K562 (cell line): ENCODE measurements around the gene HSPA4. TPM values are rescaled to one million over a fixed set of nuclear protein-coding genes. Genes with fewer than 3 reads are reported as not detected.
A peak's percentile ranks its signal among the peaks of the same experiment; 100 is the strongest.

Experiments used
- CBFA2T3 ChIP-seq: fragments of 450-650 bp; IDR thresholded peaks from 2 replicates; pipeline ENCODE4 v1.6.1; 2017
- CXXC5 ChIP-seq: fragments of 250-450 bp; sonication (Bioruptor Pico); IDR thresholded peaks from 2 replicates; pipeline ENCODE4 v1.8.0; 2022; ENCODE audit warnings: inconsistent platforms, mild to moderate bottlenecking, moderate library complexity
- HEY1 ChIP-seq: fragments of 250-450 bp; sonication (Bioruptor Pico); IDR thresholded peaks from 2 replicates; pipeline ENCODE4 v1.5.0; 2020; ENCODE audit warnings: mild to moderate bottlenecking, moderate library complexity, borderline replicate concordance
- IRF2 ChIP-seq: sonication (generic); formaldehyde crosslinking; IDR thresholded peaks from 2 replicates; pipeline ENCODE4 v1.8.1; 2022; ENCODE audit warnings: mild to moderate bottlenecking, missing genetic modification reagents
- MTA2 ChIP-seq: fragments of 450-650 bp; IDR thresholded peaks from 2 replicates; pipeline ENCODE4 v1.6.1; 2016; ENCODE audit warnings: low read depth
- POLR2A ChIP-seq: fragments of 450-650 bp; conservative IDR thresholded peaks from 2 replicates; pipeline ENCODE4 v1.6.1; 2016
- POU5F1 ChIP-seq: fragments of 150-350 bp; IDR thresholded peaks from 2 replicates; pipeline ENCODE4 v1.6.1; 2014; ENCODE audit warnings: borderline replicate concordance, low read length, low read depth, mild to moderate bottlenecking; ENCODE audit not compliant: partially characterized antibody
- STAT5B ChIP-seq: fragments of 250-450 bp; sonication (Bioruptor Pico); IDR thresholded peaks from 2 replicates; pipeline ENCODE4 v1.8.0; 2021; ENCODE audit warnings: mild to moderate bottlenecking, inconsistent platforms
- XRCC4 ChIP-seq: IDR thresholded peaks from one replicate; pipeline ENCODE4 v1.6.1; 2011; ENCODE audit not compliant: insufficient read depth, insufficient read length; ENCODE audit errors: extremely low read depth
- ZNF184 ChIP-seq: sonication (generic); formaldehyde crosslinking; IDR thresholded peaks from 2 replicates; pipeline ENCODE4 v1.5.0; 2020; ENCODE audit warnings: missing genetic modification reagents
- ZNF217 ChIP-seq: sonication (generic); formaldehyde crosslinking; IDR thresholded peaks from 2 replicates; pipeline ENCODE4 v1.8.0; 2022; ENCODE audit warnings: mild to moderate bottlenecking, missing genetic modification reagents
- ZNF282 ChIP-seq: sonication (generic); formaldehyde crosslinking; IDR thresholded peaks from 2 replicates; pipeline ENCODE4 v1.8.1; 2023; ENCODE audit warnings: missing genetic modification reagents
- ZNF316 ChIP-seq: fragments of 450-650 bp; IDR thresholded peaks from 2 replicates; pipeline ENCODE4 v1.6.1; 2016
- ZNF780A ChIP-seq: fragments of 250-450 bp; sonication (Bioruptor Pico); IDR thresholded peaks from 2 replicates; pipeline ENCODE4 v1.5.0; 2021; ENCODE audit warnings: mild to moderate bottlenecking
- polyA plus RNA-seq, 8 experiments: library from polyadenylated mRNA; depleted of rRNA in 4 of 8; stranded (reverse) in 5 of 8; unstranded in 3 of 8; fragments of >200 nt; fragmentation: Nextera tagmentation in 2 of 8; fragmentation: Illumina TruSeq in 1 of 8; extraction: Ambion mirVana in 2 of 8; extraction: Trizol in 1 of 8; gene quantifications; 2 replicates each; pipeline versions ENCODE4 v1.2.1 to v1.2.3, GENCODE V29; 2011 to 2014; ENCODE audit warnings: inconsistent platforms in 1 of 8, missing spikeins in 1 of 8
- total RNA-seq, 7 experiments: library from RNA; depleted of rRNA in 6 of 7; stranded (reverse); fragments of >200 nt in 6 of 7; fragmentation: Illumina TruSeq in 2 of 7; extraction: Trizol in 2 of 7; gene quantifications; 2 replicates each; pipeline versions ENCODE4 v1.2.1 to v1.2.3, GENCODE V29; 2011 to 2021; ENCODE audit warnings: low replicate concordance in 1 of 7
- TF ChIP-seq, protein P1 (sequence below), 3 experiments: IDR thresholded peaks in 2 of 3; conservative IDR thresholded peaks in 1 of 3; 2 replicates each; pipeline ENCODE4 v1.5.1; 2011 to 2012; ENCODE audit warnings: low read length in 3 of 3, mild to moderate bottlenecking in 3 of 3, control low read depth in 2 of 3, improper control_type of control experiment in 1 of 3, inconsistent platforms in 1 of 3, low read depth in 1 of 3, mixed read lengths in 1 of 3, moderate library complexity in 1 of 3; ENCODE audit not compliant: insufficient read depth in 2 of 3
- TF ChIP-seq, protein P2 (sequence below), 2 experiments: IDR thresholded peaks; 2 replicates each; pipeline ENCODE4 v1.6.1; 2011; ENCODE audit warnings: borderline replicate concordance in 1 of 2, control low read depth in 1 of 2, low read depth in 1 of 2, low read length in 1 of 2, mild to moderate bottlenecking in 1 of 2, mixed read lengths in 1 of 2, moderate library complexity in 1 of 2; ENCODE audit not compliant: insufficient read depth in 1 of 2, insufficient read length in 1 of 2, poor library complexity in 1 of 2, severe bottlenecking in 1 of 2; ENCODE audit errors: extremely low read depth in 1 of 2

The HSPA4 gene
- total and polyA plus RNA-seq, 9 of the 15 experiments (the other 6 are each of a cell fraction or from before 2014, with no cell fraction given) = 90.3 to 286 (median 148) TPM

DNA sequence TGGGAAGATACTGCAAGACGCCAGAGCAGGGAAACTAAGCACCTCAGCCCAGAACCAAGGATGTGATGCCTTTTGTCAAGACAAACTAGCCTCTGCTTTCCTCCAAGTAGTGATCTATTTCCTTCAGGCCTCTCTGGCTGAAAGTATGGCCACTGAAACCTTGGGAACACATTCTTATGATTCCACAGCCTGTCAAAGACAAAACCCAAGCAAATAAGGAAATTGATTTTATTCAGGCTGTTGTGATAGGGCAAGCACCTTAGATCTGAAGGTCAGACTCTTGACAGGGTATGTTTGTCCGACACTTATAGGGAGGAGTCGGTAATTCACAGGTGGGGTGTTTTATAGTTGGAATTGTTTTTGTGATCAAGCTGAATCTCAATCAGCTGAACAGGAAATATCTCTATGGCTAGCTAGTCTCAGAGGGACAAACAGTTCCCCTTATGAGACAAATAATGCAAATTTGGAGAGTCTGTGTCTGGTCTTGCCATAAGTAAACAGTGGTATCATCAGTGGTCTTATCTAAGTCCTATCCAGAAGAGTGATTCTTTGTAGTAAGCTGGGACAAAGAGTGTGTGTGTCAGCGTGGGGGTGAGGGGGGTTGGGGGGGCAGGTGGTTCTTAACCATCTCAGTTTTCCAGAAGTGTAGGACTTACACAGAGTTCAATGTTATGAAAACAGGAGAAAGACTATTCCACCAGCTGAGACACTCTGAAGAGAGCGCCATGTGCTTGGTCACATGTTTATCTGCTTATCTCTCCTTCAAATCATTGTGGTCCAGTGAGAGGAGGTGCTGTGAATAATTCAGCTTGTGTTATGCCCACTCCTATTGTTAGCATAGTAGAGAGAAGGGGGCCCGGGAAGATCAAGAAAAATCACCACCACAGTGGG, 18.7 kb upstream of the HSPA4 start (continued):
- TF ChIP-seq, protein P1, sequence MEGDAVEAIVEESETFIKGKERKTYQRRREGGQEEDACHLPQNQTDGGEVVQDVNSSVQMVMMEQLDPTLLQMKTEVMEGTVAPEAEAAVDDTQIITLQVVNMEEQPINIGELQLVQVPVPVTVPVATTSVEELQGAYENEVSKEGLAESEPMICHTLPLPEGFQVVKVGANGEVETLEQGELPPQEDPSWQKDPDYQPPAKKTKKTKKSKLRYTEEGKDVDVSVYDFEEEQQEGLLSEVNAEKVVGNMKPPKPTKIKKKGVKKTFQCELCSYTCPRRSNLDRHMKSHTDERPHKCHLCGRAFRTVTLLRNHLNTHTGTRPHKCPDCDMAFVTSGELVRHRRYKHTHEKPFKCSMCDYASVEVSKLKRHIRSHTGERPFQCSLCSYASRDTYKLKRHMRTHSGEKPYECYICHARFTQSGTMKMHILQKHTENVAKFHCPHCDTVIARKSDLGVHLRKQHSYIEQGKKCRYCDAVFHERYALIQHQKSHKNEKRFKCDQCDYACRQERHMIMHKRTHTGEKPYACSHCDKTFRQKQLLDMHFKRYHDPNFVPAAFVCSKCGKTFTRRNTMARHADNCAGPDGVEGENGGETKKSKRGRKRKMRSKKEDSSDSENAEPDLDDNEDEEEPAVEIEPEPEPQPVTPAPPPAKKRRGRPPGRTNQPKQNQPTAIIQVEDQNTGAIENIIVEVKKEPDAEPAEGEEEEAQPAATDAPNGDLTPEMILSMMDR (IDR thresholded peaks at IDR 0.05 in 2 of 3, conservative IDR thresholded peaks at IDR 0.05 in 1 of 3; ENCODE audit: insufficient read depth in 2 of 3, low read depth in 1 of 3, low read length in 3 of 3) = no peak
- peak; percentile 43; the same call in 1 of the 2 replicates for TF ChIP-seq CXXC5 (CRISPR knock-in tag)
- TF ChIP-seq STAT5B (CRISPR knock-in tag) = no peak
- no peak for TF ChIP-seq IRF2 (CRISPR knock-in tag)
- no peak for TF ChIP-seq ZNF217 (CRISPR knock-in tag)
- no peak for TF ChIP-seq CBFA2T3
- TF ChIP-seq HEY1 = 0 out of 2 replicates have a peak, but pooled peaks have one; percentile 47
- TF ChIP-seq ZNF780A (CRISPR knock-in tag) = no peak
- no peak for TF ChIP-seq POLR2A
- no peak for TF ChIP-seq POU5F1
- no peak for TF ChIP-seq ZNF316
- no peak for TF ChIP-seq ZNF282 (CRISPR knock-in tag)
- no peak for TF ChIP-seq MTA2
- no peak for TF ChIP-seq XRCC4
- TF ChIP-seq, protein P2, sequence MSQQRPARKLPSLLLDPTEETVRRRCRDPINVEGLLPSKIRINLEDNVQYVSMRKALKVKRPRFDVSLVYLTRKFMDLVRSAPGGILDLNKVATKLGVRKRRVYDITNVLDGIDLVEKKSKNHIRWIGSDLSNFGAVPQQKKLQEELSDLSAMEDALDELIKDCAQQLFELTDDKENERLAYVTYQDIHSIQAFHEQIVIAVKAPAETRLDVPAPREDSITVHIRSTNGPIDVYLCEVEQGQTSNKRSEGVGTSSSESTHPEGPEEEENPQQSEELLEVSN (IDR thresholded peaks at IDR 0.05; ENCODE audit: borderline replicate concordance in 1 of 2, extremely low read depth in 1 of 2, insufficient read depth in 1 of 2, insufficient read length in 1 of 2, low read depth in 1 of 2, low read length in 1 of 2, poor library complexity in 1 of 2, severe bottlenecking in 1 of 2) = peak; percentile 43 to 54
- TF ChIP-seq ZNF184 (CRISPR knock-in tag) = no peak
